Fibroblast of skin of left biceps (primary cell): ENCODE measurements around the gene POLE3.
"Not testable (repeated sequence)": the region's sequence is repeated elsewhere in the genome, so short reads cannot be mapped to it uniquely, and the experiment has no call there.

Experiments
- DNase-seq, 2 experiments: peaks; one replicate each; pipeline ENCODE4 v3.0.0-alpha.2; 2013; ENCODE audit warnings: low read depth in 2 of 2

The POLE3 gene

GRCh38 chr9:113403646-113404045 is 6.8 kb downstream of the POLE3 start:
- DNase-seq = no peak

GRCh38 chr9:113401027-113401792 is 9.3 kb downstream of the POLE3 start, which contains the start of gene ALAD:
Gene ALAD, minus strand, starts transcription at chr9:113401284. Its CDS starts 7,725 bp downstream, at chr9:113393559.
- DNase-seq = peak; percentile 95 to 96

- DNase-seq = no peak
Measured at GRCh38 chr9:113399646-113400200, 10.8 kb downstream of the POLE3 start.

GRCh38 chr9:113398796-113399195 is 11.7 kb downstream of the POLE3 start:
- no peak for DNase-seq

GRCh38 chr9:113397203-113397631 is 13.3 kb downstream of the POLE3 start:
- DNase-seq = no peak

- DNase-seq = no peak
Measured at GRCh38 chr9:113395000-113395861, 15.2 kb downstream of the POLE3 start.

- no peak for DNase-seq
Measured at GRCh38 chr9:113393281-113393680, 17.2 kb downstream of the POLE3 start.

GRCh38 chr9:113391917-113392316 is 18.6 kb downstream of the POLE3 start:
- DNase-seq = no peak

- no peak for DNase-seq
Measured at GRCh38 chr9:113390192-113390960, 20.1 kb downstream of the POLE3 start.

- no peak for DNase-seq
Measured at GRCh38 chr9:113389451-113389850, 21.0 kb downstream of the POLE3 start.

GRCh38 chr9:113388833-113389232 is 21.6 kb downstream of the POLE3 start:
- DNase-seq = no peak

GRCh38 chr9:113387560-113388230 is 22.8 kb downstream of the POLE3 start:
- no peak for DNase-seq

- no peak for DNase-seq
Measured at GRCh38 chr9:113386571-113387393, 23.7 kb downstream of the POLE3 start.

GRCh38 chr9:113381909-113382411 is 28.5 kb downstream of the POLE3 start:
- no peak for DNase-seq

GRCh38 chr9:113381441-113381840 is 29.0 kb downstream of the POLE3 start:
- not testable (repeated sequence) for DNase-seq

GRCh38 chr9:113380869-113381378 is 29.6 kb downstream of the POLE3 start:
- DNase-seq = no peak

- not testable (repeated sequence) for DNase-seq
Measured at GRCh38 chr9:113379829-113380210, 30.7 kb downstream of the POLE3 start.

- DNase-seq = not testable (repeated sequence)
Measured at GRCh38 chr9:113379094-113379828, 31.2 kb downstream of the POLE3 start.
